AG04449 (cell line): ENCODE data around the gene DMXL2.
"Not testable (repeated sequence)": the region's sequence is repeated elsewhere in the genome, so short reads cannot be mapped to it uniquely, and the experiment has no call there.

ENCODE experiments used
- CTCF ChIA-PET: fragments of 350-600 bp; formaldehyde crosslinking; extraction: SDS; loops from one replicate; lab custom pipeline; 2021; ENCODE audit warnings: antibody characterized with exemption; lab: Yijun Ruan, JAX
- POLR2A ChIA-PET: fragments of 400-600, 350-600 bp; formaldehyde crosslinking; extraction: SDS; loops from one replicate; lab custom pipeline; 2020; ENCODE audit warnings: antibody characterized with exemption, inconsistent platforms; lab: Yijun Ruan, JAX
- DNase-seq: peaks from one replicate; pipeline ENCODE4 v3.0.0-alpha.2; 2010; ENCODE audit warnings: low read depth, low spot score
- H3K4me3 ChIP-seq: 2 replicates; pipeline ENCODE4 v1.5.1; 2011; ENCODE audit warnings: low read depth, mild to moderate bottlenecking, control low read depth, low read length
- CTCF ChIP-seq: IDR thresholded peaks from one replicate; pipeline ENCODE4 v1.5.1; 2011; ENCODE audit warnings: mild to moderate bottlenecking, moderate library complexity, low read length, control low read depth, inconsistent platforms; ENCODE audit not compliant: insufficient read depth; ENCODE audit errors: missing control alignments

DMXL2 gene

GRCh38 chr15:51460796-51461195, 161.8 kb downstream of the DMXL2 start:
- no peak for DNase-seq
- ChIA-PET POLR2A (no interaction called here), CTCF (no interaction called here)
- no peak for TF ChIP-seq CTCF
- H3K4me3 ChIP-seq, result no peak overlapping the region

GRCh38 chr15:51450001-51450400, 172.6 kb downstream of the DMXL2 start:
- no peak overlapping the region for H3K4me3 ChIP-seq
- POLR2A ChIA-PET, result no interaction called here
- CTCF ChIA-PET, result no interaction called here
- DNase-seq, result no peak
- no peak for TF ChIP-seq CTCF

- ChIA-PET POLR2A (no interaction called here), CTCF (no interaction called here)
- no peak for DNase-seq
- TF ChIP-seq CTCF, result no peak
- H3K4me3 ChIP-seq, result no peak overlapping the region
Measured at GRCh38 chr15:51448622-51449399, 173.8 kb downstream of the DMXL2 start.

GRCh38 chr15:51447855-51448621, 174.5 kb downstream of the DMXL2 start:
- CTCF ChIA-PET, result no interaction called here
- no peak overlapping the region for H3K4me3 ChIP-seq

GRCh38 chr15:51446029-51446744, 176.4 kb downstream of the DMXL2 start:
- POLR2A ChIA-PET, H3K4me3 ChIP-seq, CTCF ChIA-PET, DNase-seq: not testable (repeated sequence)

More at GRCh38 chr15:51447855-51448621, 174.5 kb downstream of the DMXL2 start:
- DNase-seq, result no peak
- POLR2A ChIA-PET, result no interaction called here
- TF ChIP-seq CTCF, result no peak

- DNase-seq, result no peak
- POLR2A ChIA-PET, result no interaction called here
- no peak for TF ChIP-seq CTCF
- no peak overlapping the region for H3K4me3 ChIP-seq
- CTCF ChIA-PET, result no interaction called here
Measured at GRCh38 chr15:51444807-51445206, 177.8 kb downstream of the DMXL2 start.
